ENCODE measurements around the gene PRPF19.
"Not testable (repeated sequence)": the region's sequence is repeated elsewhere in the genome, so short reads cannot be mapped to it uniquely, and the experiment has no call there.

Gene PRPF19

GRCh38 chr11:60923800-60924109 is 17.4 kb upstream of the PRPF19 start:
- DNase-seq (ENCODE audit: low read depth in 2 of 2), result no peak

- DNase-seq (ENCODE audit: low read depth in 2 of 2), result no peak
These were observed 16.9 kb upstream of the PRPF19 start for GRCh38 chr11:60923326-60923725.

- DNase-seq (ENCODE audit: low read depth in 2 of 2), result no peak
These were observed 16.5 kb upstream of the PRPF19 start for GRCh38 chr11:60922906-60923305.

GRCh38 chr11:60921777-60922335 is 15.5 kb upstream of the PRPF19 start:
- no peak for DNase-seq (ENCODE audit: low read depth in 2 of 2)

- no peak for DNase-seq (ENCODE audit: low read depth in 2 of 2)
These were observed 14.9 kb upstream of the PRPF19 start for GRCh38 chr11:60921259-60921658.

GRCh38 chr11:60919956-60920355 is 13.6 kb upstream of the PRPF19 start:
- no peak for DNase-seq (ENCODE audit: low read depth in 2 of 2)

- DNase-seq (ENCODE audit: low read depth in 2 of 2), result no peak
These were observed 12.9 kb upstream of the PRPF19 start for GRCh38 chr11:60919320-60919719.

- no peak for DNase-seq (ENCODE audit: low read depth in 2 of 2)
These were observed 12.5 kb upstream of the PRPF19 start for GRCh38 chr11:60918939-60919265.

GRCh38 chr11:60918251-60918938 is 12.0 kb upstream of the PRPF19 start:
- DNase-seq (ENCODE audit: low read depth in 2 of 2), result no peak

- no peak for DNase-seq (ENCODE audit: low read depth in 2 of 2)
These were observed 10.9 kb upstream of the PRPF19 start for GRCh38 chr11:60917267-60917666.

GRCh38 chr11:60916669-60917206 is 10.4 kb upstream of the PRPF19 start:
- no peak for DNase-seq (ENCODE audit: low read depth in 2 of 2)

- peak; percentile 64 to 66 for DNase-seq (ENCODE audit: low read depth in 2 of 2)
These were observed 9.0 kb upstream of the PRPF19 start for GRCh38 chr11:60915248-60915914.

- no peak for DNase-seq (ENCODE audit: low read depth in 2 of 2)
These were observed 8.4 kb upstream of the PRPF19 start for GRCh38 chr11:60914633-60915247.

GRCh38 chr11:60913793-60914632 is 7.6 kb upstream of the PRPF19 start, which contains the start of gene TMEM109:
Gene TMEM109, plus strand, starts transcription at chr11:60914158. Its CDS starts 5,536 bp downstream, at chr11:60919694.
- DNase-seq (ENCODE audit: low read depth in 2 of 2), result peak; percentile 80

- no peak for DNase-seq (ENCODE audit: low read depth in 2 of 2)
These were observed 6.6 kb upstream of the PRPF19 start for GRCh38 chr11:60912851-60913528.

- DNase-seq (ENCODE audit: low read depth in 2 of 2), result no peak
These were observed 6.0 kb upstream of the PRPF19 start for GRCh38 chr11:60912223-60912850.

GRCh38 chr11:60910711-60911380 is 4.5 kb upstream of the PRPF19 start:
- DNase-seq (ENCODE audit: low read depth in 2 of 2), result no peak

- DNase-seq (ENCODE audit: low read depth in 2 of 2), result no peak
These were observed 3.9 kb upstream of the PRPF19 start for GRCh38 chr11:60910281-60910687.

GRCh38 chr11:60909680-60910280 is 3.4 kb upstream of the PRPF19 start:
- DNase-seq (ENCODE audit: low read depth in 2 of 2), result not testable (repeated sequence)

- DNase-seq (ENCODE audit: low read depth in 2 of 2), result no peak
These were observed 2.4 kb upstream of the PRPF19 start for GRCh38 chr11:60908803-60909202.

Data from stimulated activated CD8-positive, alpha-beta memory T cell treated with anti-CD3 and anti-CD28 coated beads, Interleukin-15, amount 100 ng/mL, for 48 hours (primary cell).